Urinary bladder (tissue), 4 donors: ENCODE measurements around the gene DGKB. TPM values are rescaled to one million over a fixed set of nuclear protein-coding genes. Genes with fewer than 3 reads are reported as not detected.

Experiments
- DNase-seq: peaks from one replicate; pipeline ENCODE4 v3.0.0-alpha.2; 2015; ENCODE audit errors: extremely low spot score
- H3K27ac ChIP-seq: one replicate; pipeline ENCODE4 v1.5.1; 2013; ENCODE audit warnings: low read depth, mild to moderate bottlenecking, moderate library complexity
- H3K36me3 ChIP-seq: one replicate; pipeline ENCODE4 v1.6.1; 2013; ENCODE audit warnings: mild to moderate bottlenecking, moderate library complexity; ENCODE audit not compliant: insufficient read depth
- H3K4me1 ChIP-seq: one replicate; pipeline ENCODE4 v1.6.1; 2013; ENCODE audit warnings: mild to moderate bottlenecking, moderate library complexity; ENCODE audit not compliant: insufficient read depth
- H3K4me3 ChIP-seq: one replicate; pipeline ENCODE4 v1.5.1; 2013; ENCODE audit warnings: low read depth, low read length
- WGBS: extraction: QIAGEN DNeasy Blood & Tissue Kit; methylation state at CpG from one replicate; pipeline ENCODE4 v1.1.7; 2013; 5-methylcytosine and 5-hydroxymethylcytosine counted together
- polyA plus RNA-seq: library from polyadenylated mRNA; stranded (reverse); fragments of 200-250 nt; gene quantifications from one replicate; pipeline ENCODE4 v1.2.3, GENCODE V29; 2013
- total RNA-seq: library from RNA; depleted of rRNA; stranded (reverse); fragments of >200 nt; gene quantifications from one replicate; pipeline ENCODE4 v1.2.3, GENCODE V29; 2014
- donor health status: healthy with polysubstance abuse.
- donor health status: healthy.

DGKB gene
- total RNA-seq: 22.5 TPM
- 1.2 TPM for polyA plus RNA-seq

DNA sequence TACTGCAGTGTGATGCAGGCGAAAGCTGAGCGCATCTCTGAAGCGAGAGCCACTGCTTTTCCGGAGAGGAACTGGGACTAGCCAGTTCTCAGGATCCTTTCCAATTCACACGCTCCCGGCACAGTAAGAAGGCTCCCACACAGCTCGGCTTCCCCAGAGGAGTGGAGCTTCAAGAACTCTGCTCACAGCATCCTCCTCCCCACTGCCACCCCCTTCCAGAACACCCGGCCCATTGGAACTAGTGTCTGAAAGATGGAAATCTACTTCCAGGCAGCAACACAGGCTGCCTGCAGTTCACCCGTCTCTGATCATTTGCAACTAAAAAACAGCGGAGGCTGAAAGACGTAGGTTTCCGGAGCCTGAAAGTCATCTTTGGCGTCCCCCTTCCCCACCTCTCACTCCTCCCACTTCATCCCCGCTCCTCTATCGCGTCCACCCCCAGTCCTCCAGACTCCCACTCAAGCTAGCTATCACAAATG is at the start of gene DGKB:
TSS of gene DGKB (minus strand) at position 163 of the 479 bp plus-strand sequence.
- H3K36me3 ChIP-seq: peaks cover 3% of the 10 kb centered on the region
- no peak within 1 kb of the TSS for H3K27ac ChIP-seq
- H3K4me1 ChIP-seq: no peaks in the 10 kb centered on the region
- DNase-seq: peak; percentile 32
- 2% methylated on average over 16 of the region's 16 CpGs for WGBS
- H3K4me3 ChIP-seq: no peak within 1 kb of the TSS

DNA sequence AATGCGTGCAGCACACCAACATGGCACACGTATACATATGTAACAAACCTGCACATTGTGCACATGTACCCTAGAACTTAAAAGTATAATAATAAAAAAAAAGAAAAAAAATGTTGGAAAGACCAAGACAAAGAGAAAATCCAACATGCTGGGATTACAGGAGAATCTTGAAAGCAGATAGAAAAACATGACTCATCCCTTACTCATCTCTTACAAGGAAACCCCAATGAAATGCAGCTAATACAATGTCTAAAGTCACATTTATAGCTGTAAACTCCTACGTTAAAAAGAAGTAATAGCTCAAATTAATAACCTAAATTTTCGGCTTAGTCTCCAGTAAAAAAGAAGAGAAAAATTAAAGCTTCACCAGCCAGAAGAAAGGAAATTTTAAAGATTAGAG is 47.5 kb upstream of the DGKB start:
- H3K27ac ChIP-seq: no peak overlapping the region
- 95% methylated on average over 4 of the region's 4 CpGs for WGBS

DNA sequence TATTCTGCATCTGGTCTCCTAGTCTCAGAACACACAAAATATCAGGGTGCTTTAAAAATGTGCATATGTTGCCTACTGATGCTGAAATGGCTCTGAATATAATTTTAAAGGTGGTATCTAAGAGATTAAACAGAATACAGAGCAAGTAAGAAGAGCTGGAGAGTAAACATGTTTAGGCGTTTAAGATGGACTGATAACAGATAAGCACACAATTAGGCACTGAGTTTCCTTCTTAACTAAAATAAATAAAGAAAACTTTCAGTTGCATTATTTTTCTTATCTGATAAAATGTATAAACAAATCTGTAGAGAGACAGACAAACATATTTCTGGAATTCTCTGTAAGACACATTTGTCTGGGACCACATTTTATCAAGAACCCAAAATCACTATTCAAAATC is 35.6 kb upstream of the DGKB start:
- Histone ChIP-seq H3K4me1 (no peaks in the 10 kb centered on the region), H3K27ac (no peak overlapping the region), H3K4me3 (no peak overlapping the region), H3K36me3 (no peaks in the 10 kb centered on the region)
- WGBS: 64% methylated on average over 1 of the region's 1 CpG
- DNase-seq: no peak

More for the DNA sequence above, 47.5 kb upstream of the DGKB start:
- no peaks in the 10 kb centered on the region for H3K4me1 ChIP-seq
- no peak for DNase-seq
- H3K4me3 ChIP-seq: no peak overlapping the region
- peaks cover 1% of the 10 kb centered on the region for H3K36me3 ChIP-seq

DNA sequence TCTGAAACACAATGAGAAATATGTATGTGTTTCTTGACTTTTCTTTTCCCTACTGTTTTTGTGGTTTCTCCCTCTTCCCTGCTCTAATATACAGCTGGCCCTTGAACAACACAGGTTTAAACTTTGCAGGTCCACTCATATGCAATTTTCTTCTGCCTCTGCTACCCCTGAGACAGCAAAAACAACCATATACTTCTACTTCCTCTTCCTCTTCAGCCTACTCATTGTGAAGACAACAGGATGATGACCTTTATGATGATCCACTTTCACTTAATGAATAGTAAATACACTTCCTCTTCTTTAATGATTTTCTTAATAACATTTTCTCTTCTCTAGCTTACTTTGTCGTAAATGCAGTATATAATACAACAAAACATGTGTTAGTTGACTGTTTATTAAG is 35.0 kb upstream of the DGKB start:
- DNase-seq: no peak
- H3K4me3 ChIP-seq: no peak overlapping the region
- WGBS: 86% methylated on average over 1 of the region's 1 CpG
- no peaks in the 10 kb centered on the region for H3K4me1 ChIP-seq
- H3K27ac ChIP-seq: no peak overlapping the region
- H3K36me3 ChIP-seq: no peaks in the 10 kb centered on the region

DNA sequence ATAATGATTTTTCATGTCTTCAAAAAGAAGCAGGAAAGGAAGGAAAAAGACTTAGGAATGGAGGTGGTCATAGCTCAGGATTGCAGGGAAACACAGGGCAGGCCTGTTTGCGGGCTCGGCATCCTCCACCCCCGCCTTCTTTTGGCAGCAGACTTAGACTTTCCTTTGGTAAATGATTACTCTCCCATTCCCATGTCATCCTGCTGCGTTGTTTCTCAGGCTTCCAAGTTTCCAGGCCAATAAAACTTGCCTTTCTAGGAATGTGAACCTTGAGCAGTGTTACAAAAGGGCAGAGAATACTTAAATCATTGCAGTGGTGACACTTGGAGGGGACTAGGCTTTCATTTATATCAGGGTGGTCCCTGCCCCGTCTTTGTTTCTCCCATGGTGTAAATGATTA is 34.0 kb upstream of the DGKB start:
- Histone ChIP-seq H3K27ac (no peak overlapping the region), H3K36me3 (no peaks in the 10 kb centered on the region), H3K4me3 (no peak overlapping the region), H3K4me1 (no peaks in the 10 kb centered on the region)
- DNase-seq: peak; percentile 8
- 21% methylated on average over 5 of the region's 5 CpGs for WGBS

DNA sequence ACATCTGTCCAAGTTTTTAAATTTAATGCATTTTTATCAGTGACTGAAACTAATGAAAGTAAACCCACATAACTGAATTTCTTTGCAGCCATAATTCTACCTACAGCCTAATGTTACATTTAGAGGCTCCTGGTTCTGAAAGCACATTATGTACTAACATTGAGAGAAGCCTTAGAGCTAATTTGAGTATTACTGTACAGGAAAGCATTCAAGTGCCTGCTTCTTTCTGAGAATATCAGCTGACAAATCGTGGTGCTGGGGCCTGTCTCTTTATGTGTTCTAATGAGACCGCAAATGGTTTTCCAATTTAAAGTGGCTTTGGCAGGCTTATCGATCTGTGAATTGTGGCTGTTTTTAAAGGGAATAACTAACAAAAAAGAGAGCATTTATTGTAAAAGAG is 32.3 kb upstream of the DGKB start:
- DNase-seq: no peak

DNA sequence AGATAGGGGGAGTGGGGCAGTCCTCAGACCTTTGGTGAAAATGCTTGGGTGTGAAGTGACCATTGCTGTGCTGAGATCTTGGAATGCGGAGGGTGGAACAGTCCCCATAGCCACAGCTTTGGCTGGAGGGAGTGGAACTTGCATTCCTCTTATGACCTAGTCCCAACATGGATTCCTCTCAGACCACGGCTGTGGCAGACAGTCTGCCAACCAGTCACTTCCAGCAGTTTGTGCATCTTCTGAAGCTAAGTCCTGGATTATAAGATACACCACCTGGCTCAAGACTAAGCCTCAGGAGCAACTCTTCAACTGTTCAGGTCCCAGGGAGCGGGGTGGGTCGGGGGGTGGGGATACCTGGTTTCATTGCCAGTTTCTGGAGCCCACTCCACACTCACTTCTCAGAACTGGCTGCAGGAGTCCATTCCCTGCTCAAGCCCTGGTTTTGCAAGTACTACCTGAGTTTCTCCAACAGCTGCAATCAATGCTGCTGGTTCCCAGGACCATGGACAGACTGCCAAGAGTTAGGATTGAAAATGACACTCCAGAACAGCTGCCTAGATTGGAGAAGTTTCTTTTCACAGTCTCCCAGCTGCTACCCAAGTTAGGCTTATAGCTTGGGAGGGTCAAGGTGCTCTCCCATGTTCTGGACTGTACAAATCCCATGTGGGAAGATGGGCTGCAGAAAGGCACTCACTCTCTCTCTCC is 29.1 kb upstream of the DGKB start:
- H3K4me3 ChIP-seq: no peak overlapping the region
- H3K36me3 ChIP-seq: no peaks in the 10 kb centered on the region
- H3K4me1 ChIP-seq: no peaks in the 10 kb centered on the region
- no peak for DNase-seq
- 96% methylated on average over 4 of the region's 4 CpGs for WGBS
- H3K27ac ChIP-seq: no peak overlapping the region

More for the DNA sequence above, 32.3 kb upstream of the DGKB start:
- H3K4me3 ChIP-seq: no peak overlapping the region
- H3K4me1 ChIP-seq: no peaks in the 10 kb centered on the region
- 89% methylated on average over 3 of the region's 3 CpGs for WGBS
- no peak overlapping the region for H3K27ac ChIP-seq
- no peaks in the 10 kb centered on the region for H3K36me3 ChIP-seq

DNA sequence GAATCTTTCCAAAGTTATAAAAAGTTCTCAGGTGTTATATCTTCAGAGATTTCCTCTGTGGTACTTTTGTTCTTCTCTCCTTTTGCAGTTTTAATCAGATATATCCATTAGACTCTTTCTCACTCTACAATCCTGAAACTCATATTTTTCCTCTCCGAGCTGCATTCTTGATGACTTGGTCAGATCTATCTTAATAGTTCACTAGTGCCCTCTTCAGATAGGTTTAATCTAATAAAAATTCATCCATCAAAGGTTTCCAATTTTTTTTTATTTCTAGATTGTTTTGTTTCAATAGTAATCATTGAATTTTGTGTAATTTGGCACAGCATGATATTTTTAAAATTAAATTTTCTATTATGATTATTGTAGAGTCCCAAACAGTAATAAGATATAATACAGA is 21.8 kb upstream of the DGKB start:
- Histone ChIP-seq H3K4me1 (no peaks in the 10 kb centered on the region), H3K4me3 (no peak overlapping the region), H3K27ac (no peak overlapping the region), H3K36me3 (no peaks in the 10 kb centered on the region)
- 66% methylated on average over 1 of the region's 1 CpG for WGBS
- DNase-seq: no peak

DNA sequence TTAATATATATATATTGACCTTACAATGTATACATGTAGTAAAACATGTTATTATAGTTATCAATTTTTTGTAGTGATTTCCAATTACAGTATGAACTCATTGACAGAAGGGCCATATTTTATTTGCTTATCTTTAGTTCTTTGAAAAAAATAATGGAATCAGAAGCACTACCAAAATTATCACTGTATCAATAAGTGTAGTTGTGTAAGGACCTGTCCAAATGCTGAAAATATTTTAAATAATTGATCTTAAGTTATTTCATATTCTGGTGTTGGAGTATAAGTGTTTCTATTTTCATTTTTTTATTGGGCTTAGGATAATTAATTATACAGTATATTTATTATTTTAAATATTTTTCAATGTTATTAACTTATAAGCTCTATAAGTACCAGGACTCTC is 8.5 kb upstream of the DGKB start:
- no peak overlapping the region for H3K4me3 ChIP-seq
- no peaks in the 10 kb centered on the region for H3K4me1 ChIP-seq
- H3K27ac ChIP-seq: no peak overlapping the region
- no peaks in the 10 kb centered on the region for H3K36me3 ChIP-seq
- no peak for DNase-seq

DNA sequence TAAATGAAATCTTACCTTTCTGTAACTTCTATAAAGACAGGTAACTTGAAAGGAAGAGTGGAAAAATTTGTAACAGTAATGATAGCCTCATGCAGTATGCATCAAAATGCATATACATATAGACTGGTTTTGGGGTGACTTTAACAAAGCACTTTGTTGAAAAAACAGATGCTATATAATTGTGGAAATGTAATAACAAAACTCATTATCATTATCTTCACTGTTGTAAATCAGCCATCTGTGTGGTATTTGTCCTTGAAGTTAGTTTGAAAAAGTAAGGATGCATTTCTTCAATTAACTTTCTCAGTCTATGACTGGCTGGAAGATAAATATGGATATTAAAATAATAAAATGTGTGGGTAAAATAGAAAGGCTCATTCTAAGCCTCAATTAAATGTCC is 6.1 kb upstream of the DGKB start:
- H3K4me3 ChIP-seq: no peak overlapping the region
- no peaks in the 10 kb centered on the region for H3K4me1 ChIP-seq
- DNase-seq: no peak
- no peaks in the 10 kb centered on the region for H3K36me3 ChIP-seq
- no peak overlapping the region for H3K27ac ChIP-seq

DNA sequence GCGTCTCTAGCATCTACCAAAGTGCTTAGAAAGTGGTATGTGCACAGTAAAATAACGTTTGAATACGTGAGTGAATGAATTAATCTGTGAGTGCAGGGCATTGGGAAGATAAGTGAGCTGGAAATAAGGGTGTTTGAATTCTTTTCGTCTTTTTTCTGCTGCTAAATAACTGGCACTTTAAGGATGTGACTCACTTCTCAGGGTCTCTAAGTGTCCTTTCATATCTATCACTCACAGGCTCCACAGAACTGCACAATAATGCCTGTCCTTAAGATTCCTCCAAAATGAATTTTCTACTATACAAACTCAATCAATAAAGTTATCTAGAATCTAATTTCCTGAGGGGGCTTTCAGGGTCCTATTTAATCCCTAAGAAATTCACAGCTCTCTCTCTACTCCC is 3.2 kb upstream of the DGKB start:
- H3K4me3 ChIP-seq: no peak overlapping the region
- WGBS: 76% methylated on average over 4 of the region's 4 CpGs
- DNase-seq: no peak
- H3K27ac ChIP-seq: no peak overlapping the region
- H3K36me3 ChIP-seq: peaks cover 3% of the 10 kb centered on the region
- H3K4me1 ChIP-seq: no peaks in the 10 kb centered on the region

DNA sequence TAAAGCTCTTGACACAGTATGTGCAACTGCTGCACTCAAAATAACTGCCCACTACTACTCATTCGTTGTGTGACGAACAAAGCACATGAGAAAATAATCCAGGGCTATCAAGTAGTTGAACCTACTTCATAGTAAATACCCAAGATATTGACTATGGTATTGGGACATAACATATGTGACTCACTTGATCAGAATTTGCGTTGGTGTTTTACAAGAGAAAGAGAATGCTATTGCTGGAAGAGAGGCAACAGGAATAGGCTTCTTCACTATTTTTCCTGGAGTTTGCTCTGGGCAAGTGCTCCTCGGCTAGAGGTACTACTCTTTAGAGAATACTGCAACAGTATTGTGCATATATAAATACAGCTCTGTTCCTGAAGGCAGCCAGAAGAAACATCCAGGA is 2.5 kb downstream of the DGKB start:
- no peak overlapping the region for H3K4me3 ChIP-seq
- no peak overlapping the region for H3K27ac ChIP-seq
- WGBS: 88% methylated on average over 4 of the region's 4 CpGs
- DNase-seq: no peak
- peaks cover 3% of the 10 kb centered on the region for H3K36me3 ChIP-seq
- no peaks in the 10 kb centered on the region for H3K4me1 ChIP-seq

DNA sequence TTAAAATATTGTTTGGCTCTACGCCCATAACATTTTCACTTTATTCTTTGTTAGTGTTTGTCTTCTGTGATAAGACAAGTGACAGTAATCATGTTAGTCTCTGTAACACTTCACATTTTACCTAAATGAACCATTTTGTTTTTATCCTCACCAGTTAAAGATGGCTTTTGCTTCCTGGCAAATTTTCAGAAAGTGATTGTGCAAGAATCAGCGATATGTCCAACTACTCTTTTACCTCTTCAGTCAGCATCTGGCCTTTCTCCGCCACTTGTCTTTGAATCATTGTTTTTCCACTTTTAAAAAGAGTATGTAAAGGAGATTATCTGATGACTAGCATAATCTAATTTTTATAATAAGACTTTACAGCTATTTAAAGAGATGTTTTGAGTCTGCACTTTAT is 3.5 kb downstream of the DGKB start:
- Histone ChIP-seq H3K27ac (no peak overlapping the region), H3K4me1 (no peaks in the 10 kb centered on the region), H3K4me3 (no peak overlapping the region), H3K36me3 (peaks cover 3% of the 10 kb centered on the region)
- WGBS: 36% methylated on average over 3 of the region's 3 CpGs
- no peak for DNase-seq

DNA sequence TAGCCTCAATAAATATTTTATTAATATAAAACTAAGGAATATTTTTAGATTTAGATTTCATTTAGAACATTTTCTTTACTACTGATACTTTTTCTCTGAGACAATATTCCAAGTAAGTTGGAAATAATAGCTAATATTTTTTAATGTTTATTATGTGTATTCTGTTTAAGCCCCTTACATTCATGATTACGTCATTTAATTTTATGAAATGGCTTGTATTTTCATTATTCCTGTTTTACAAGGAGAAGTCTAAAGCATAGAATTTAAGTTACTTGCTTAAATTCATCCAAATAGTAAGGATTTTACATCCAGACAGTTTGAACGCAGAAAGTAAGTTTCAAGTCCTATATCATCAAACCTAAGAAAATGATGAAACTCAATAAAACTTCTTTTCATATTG is 6.1 kb downstream of the DGKB start:
- no peak overlapping the region for H3K4me3 ChIP-seq
- H3K27ac ChIP-seq: no peak overlapping the region
- H3K4me1 ChIP-seq: no peaks in the 10 kb centered on the region
- DNase-seq: no peak
- 91% methylated on average over 2 of the region's 2 CpGs for WGBS
- no peaks in the 10 kb centered on the region for H3K36me3 ChIP-seq

DNA sequence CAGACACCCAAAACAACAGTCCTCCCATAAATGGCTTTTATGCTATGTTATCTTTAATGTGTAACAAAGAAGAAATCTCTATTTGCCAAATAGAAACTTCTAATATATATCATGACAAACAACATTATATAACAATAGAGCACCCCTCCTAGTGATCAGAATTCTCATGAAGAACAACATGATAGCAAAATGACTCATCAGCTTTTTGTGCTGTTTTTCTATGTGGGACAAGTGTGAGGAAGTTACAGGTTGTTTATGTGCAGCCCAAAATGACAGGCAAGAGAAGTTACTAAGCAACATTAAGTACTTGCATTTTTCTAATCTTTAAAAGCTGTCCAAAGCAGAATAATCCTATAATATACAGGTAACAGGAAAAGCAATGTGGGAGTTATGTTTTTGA is 7.7 kb downstream of the DGKB start:
- no peaks in the 10 kb centered on the region for H3K36me3 ChIP-seq
- no peak for DNase-seq
- H3K4me1 ChIP-seq: no peaks in the 10 kb centered on the region
- H3K27ac ChIP-seq: no peak overlapping the region
- no peak overlapping the region for H3K4me3 ChIP-seq
